Psoas muscle (tissue), 8 donors: Measurements from ENCODE around the gene SLC35F3. TPM values are rescaled to one million over a fixed set of nuclear protein-coding genes. Genes with fewer than 3 reads are reported as not detected.

Experiments used
- ATAC-seq, 4 donors: fragments of 200-7000 bp; cut with Tn5 transposase; one replicate each; pipeline ENCODE4 v1.9.1; 2020; ENCODE audit warnings: moderate library complexity in 3 of 4, mild to moderate bottlenecking in 2 of 4
- DNase-seq, 2 donors: peaks; one replicate each; pipeline ENCODE4 v3.0.0-alpha.2; 2020
- H3K27ac ChIP-seq: fragments of 200-600 bp; one replicate; pipeline ENCODE4 v1.8.0; 2022
- H3K27me3 ChIP-seq, 3 donors: fragments of 200-600 bp in 1 of 3; one replicate each; pipeline versions ENCODE4 v1.6.1 to v1.8.0; 2013 to 2022; ENCODE audit warnings: low read length in 2 of 3, mild to moderate bottlenecking in 2 of 3, moderate library complexity in 1 of 3; ENCODE audit not compliant: insufficient read depth in 3 of 3
- H3K36me3 ChIP-seq, 2 donors: fragments of 200-600 bp in 1 of 2; one replicate each; pipeline versions ENCODE4 v1.6.1 to v1.8.0; 2013 to 2022; ENCODE audit warnings: low read depth in 1 of 2, mild to moderate bottlenecking in 1 of 2, moderate library complexity in 1 of 2; ENCODE audit not compliant: insufficient read depth in 1 of 2
- H3K4me1 ChIP-seq: fragments of 200-600 bp; one replicate; pipeline ENCODE4 v1.8.0; 2022
- H3K4me3 ChIP-seq: fragments of 200-600 bp; one replicate; pipeline ENCODE4 v1.8.0; 2022; ENCODE audit warnings: mild to moderate bottlenecking
- H3K9me3 ChIP-seq: fragments of 200-600 bp; one replicate; pipeline ENCODE4 v1.8.0; 2022
- WGBS, 3 donors: extraction: QIAGEN DNeasy Blood & Tissue Kit; methylation state at CpG; one replicate each; pipeline versions ENCODE4 v1.1.6 to v1.1.7; 2013; 5-methylcytosine and 5-hydroxymethylcytosine counted together
- intact Hi-C, 2 donors: fragments of 100-400 bp; cut with DNase I; formaldehyde crosslinking; loops; one replicate each; pipeline versions ENCODE4 v1.11.0 to v1.14.2; 2022
- polyA plus RNA-seq, 3 donors: library from polyadenylated mRNA; stranded (reverse); fragments of 200-250 nt; gene quantifications; one replicate each; pipeline ENCODE4 v1.2.3, GENCODE V29; 2013
- total RNA-seq, 4 donors: library from RNA; stranded (reverse); fragmentation: NEBNext Ultra II Directional in 2 of 4; extraction: Animal tissue kit (Norgen Biotek cat#: 25700) in 2 of 4; gene quantifications; one replicate each; pipeline versions ENCODE4 v1.2.1 to v1.2.4, GENCODE V29; 2021 to 2023
- TF ChIP-seq, protein P1 (sequence below): fragments of 200-600 bp; IDR thresholded peaks from one replicate; pipeline ENCODE4 v1.8.0; 2022; ENCODE audit warnings: antibody characterized with exemption
- donor health status: healthy with polysubstance abuse.
- donor health status: DM: no; HTN: no; CAD: no; lungs with moderate emphysema.
- donor health status: Bipolar disorder and iron deficiency.
- donor health status: healthy.
- donor health status: DM: yes; HTN: yes; CAD: no.
- donor health status: DM: no; HTN: no; CAD: no.
- donor health status: DM: no; HTN: no; CAD: no.
- donor health status: DM: yes; HTN: yes; CAD: no.

SLC35F3 gene
- total and polyA plus RNA-seq, 7 donors, result 0.01 to 0.16 (median 0.10) TPM; not detected in 3

DNA sequence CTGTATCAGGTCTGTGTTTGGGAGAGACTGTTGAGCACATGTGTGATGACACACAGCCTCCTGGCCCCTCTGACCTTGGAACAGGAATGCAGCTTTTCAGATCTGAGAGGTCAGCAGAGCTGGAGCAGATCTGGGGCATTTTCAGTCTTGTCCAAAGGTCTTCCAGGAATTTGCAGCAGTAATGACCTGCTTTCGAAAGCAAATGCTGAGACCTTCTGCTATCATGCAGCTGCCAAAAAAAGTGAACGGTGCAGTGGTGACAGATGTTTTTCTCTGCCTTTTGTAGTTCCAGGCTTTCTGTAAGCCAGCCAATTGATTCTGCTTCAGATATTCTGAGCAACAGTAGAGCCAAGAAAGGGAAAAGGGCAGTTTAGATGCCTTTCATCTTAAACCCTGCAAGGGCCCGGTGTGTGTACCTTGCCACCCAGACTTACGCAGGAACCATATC, 331.0 kb downstream of the SLC35F3 start:
- TF ChIP-seq, protein P1, sequence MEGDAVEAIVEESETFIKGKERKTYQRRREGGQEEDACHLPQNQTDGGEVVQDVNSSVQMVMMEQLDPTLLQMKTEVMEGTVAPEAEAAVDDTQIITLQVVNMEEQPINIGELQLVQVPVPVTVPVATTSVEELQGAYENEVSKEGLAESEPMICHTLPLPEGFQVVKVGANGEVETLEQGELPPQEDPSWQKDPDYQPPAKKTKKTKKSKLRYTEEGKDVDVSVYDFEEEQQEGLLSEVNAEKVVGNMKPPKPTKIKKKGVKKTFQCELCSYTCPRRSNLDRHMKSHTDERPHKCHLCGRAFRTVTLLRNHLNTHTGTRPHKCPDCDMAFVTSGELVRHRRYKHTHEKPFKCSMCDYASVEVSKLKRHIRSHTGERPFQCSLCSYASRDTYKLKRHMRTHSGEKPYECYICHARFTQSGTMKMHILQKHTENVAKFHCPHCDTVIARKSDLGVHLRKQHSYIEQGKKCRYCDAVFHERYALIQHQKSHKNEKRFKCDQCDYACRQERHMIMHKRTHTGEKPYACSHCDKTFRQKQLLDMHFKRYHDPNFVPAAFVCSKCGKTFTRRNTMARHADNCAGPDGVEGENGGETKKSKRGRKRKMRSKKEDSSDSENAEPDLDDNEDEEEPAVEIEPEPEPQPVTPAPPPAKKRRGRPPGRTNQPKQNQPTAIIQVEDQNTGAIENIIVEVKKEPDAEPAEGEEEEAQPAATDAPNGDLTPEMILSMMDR, result no peak

DNA sequence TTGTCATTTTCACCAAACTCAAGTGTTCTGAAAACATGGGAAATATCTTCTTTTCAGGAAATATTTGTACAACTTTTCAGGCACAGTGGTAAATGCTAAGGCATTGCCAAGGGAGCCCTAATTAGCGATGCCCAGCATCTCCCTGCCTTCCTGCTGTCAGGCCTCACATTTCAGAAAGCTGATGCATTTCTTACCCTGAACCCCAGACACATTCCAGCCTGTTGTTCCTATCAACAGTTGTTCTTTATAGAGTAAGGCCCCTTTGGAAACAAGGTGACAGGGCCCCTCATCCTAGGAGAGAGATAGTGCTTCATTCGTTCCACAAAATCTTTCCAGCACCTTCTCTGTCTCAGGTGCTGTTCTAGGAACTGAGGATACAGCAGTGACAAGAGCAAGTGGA, 332.9 kb downstream of the SLC35F3 start:
- WGBS, 3 donors, result 86 to 98% (median 93%) methylated on average over 2 of the region's 2 CpGs
- TF ChIP-seq, protein P1, result no peak
- intact Hi-C loops, result no loop called here

More for the DNA sequence above, 331.0 kb downstream of the SLC35F3 start:
- no peak for DNase-seq
- WGBS, 3 donors, result 36 to 48% (median 43%) methylated on average over 4 of the region's 4 CpGs
- Histone ChIP-seq H3K4me3 (no peak overlapping the region), H3K27me3 (peaks cover 0 to 3% (median 0%) of the 10 kb centered on the region in 3 donors), H3K4me1 (no peaks in the 10 kb centered on the region), H3K27ac (no peak overlapping the region), H3K9me3 (no peaks in the 10 kb centered on the region), H3K36me3 (no peaks in the 10 kb centered on the region)
- intact Hi-C loops, result no loop called here
- no peak for ATAC-seq

DNA sequence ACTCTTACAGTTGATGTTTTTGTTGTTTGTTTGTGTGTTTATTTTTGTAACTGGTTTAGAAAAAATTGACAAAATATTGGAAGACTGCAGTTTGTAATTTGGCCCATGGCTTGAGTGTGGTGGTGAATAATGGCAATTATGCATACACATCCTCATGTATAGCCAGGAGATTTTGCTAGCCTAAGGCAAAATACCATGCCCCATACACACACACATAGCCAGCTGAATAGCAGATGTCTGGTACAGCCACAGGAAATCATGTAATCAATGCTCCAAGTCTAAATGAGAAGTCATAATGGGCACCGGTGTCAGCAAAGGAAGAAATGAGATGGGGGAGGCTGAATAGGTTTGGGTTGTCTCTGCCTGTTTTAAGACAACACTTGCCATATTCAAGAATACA, 333.6 kb downstream of the SLC35F3 start:
- H3K9me3 ChIP-seq, result no peaks in the 10 kb centered on the region
- intact Hi-C loops, result no loop called here
- WGBS, 3 donors, result 73 to 88% (median 83%) methylated on average over 1 of the region's 1 CpG
- no peaks in the 10 kb centered on the region for H3K4me1 ChIP-seq
- DNase-seq, result no peak
- no peak overlapping the region for H3K27ac ChIP-seq
- TF ChIP-seq, protein P1, result no peak
- no peaks in the 10 kb centered on the region for H3K36me3 ChIP-seq
- H3K27me3 ChIP-seq, result no peaks in the 10 kb centered on the region
- no peak overlapping the region for H3K4me3 ChIP-seq
- no peak for ATAC-seq

More for the DNA sequence above, 332.9 kb downstream of the SLC35F3 start:
- H3K27me3 ChIP-seq, result no peaks in the 10 kb centered on the region
- H3K4me3 ChIP-seq, result no peak overlapping the region
- no peaks in the 10 kb centered on the region for H3K36me3 ChIP-seq
- H3K4me1 ChIP-seq, result no peaks in the 10 kb centered on the region
- no peak overlapping the region for H3K27ac ChIP-seq
- DNase-seq, result no peak
- ATAC-seq, result no peak
- no peaks in the 10 kb centered on the region for H3K9me3 ChIP-seq

DNA sequence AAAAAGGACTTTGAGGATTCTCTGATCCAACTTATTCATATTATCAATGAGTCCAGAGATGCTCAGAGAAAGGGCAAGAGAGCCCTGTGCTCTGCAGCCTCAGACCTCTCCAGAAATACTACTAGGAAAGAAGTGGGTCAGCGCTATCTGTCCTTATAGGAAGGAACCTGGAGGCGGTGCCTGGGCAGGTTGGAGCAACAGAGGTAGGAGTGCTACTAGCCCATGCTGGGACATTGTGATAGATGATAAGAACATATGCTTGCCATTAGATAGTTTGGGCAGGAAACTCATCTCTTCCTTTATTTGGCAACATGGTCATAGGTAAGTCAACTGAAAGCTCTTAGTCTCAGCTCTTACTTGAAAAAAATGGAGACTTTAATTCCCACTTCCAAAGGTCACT, 335.0 kb downstream of the SLC35F3 start:
- Histone ChIP-seq H3K4me1 (no peaks in the 10 kb centered on the region), H3K4me3 (no peak overlapping the region), H3K27ac (no peak overlapping the region), H3K27me3 (no peaks in the 10 kb centered on the region), H3K9me3 (no peaks in the 10 kb centered on the region), H3K36me3 (no peaks in the 10 kb centered on the region)
- intact Hi-C loops, result no loop called here
- 96 to 100% (median 98%) methylated on average over 2 of the region's 2 CpGs for WGBS, 3 donors
- TF ChIP-seq, protein P1, result no peak
- ATAC-seq (no peak), DNase-seq (no peak)

DNA sequence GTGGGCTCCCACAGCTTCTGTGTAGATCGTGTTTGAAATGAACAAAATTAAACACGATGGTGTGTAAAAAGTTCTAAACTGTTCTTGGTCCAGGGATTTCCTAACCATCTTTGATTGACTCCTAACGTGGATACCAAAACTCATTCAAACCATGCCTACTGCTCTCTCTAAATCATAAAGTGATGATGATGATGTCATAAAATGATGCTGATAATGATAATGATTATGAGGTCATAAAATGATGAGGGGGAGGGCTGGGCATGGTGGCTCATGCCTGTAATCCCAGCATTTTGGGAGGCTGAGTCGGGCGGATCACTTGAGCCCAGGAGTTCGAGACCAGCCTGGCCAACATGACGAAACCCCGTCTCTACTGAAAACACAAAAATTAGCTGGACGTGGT, 335.5 kb downstream of the SLC35F3 start:
- Histone ChIP-seq H3K36me3 (no peaks in the 10 kb centered on the region), H3K4me1 (no peaks in the 10 kb centered on the region), H3K9me3 (no peaks in the 10 kb centered on the region), H3K4me3 (no peak overlapping the region), H3K27me3 (no peaks in the 10 kb centered on the region), H3K27ac (no peak overlapping the region)
- 89 to 97% (median 91%) methylated on average over 9 of the region's 9 CpGs for WGBS, 3 donors
- TF ChIP-seq, protein P1, result no peak
- DNase-seq, result no peak
- intact Hi-C loops, result no loop called here
- ATAC-seq, result no peak
